Neuronal stem cell (in vitro differentiated cells): ENCODE measurements around the gene CLEC16A.

Experiments used
- DNase-seq: peaks from one replicate; pipeline ENCODE4 v3.0.0-alpha.2; 2013; ENCODE audit warnings: low spot score
- H2AFZ ChIP-seq: one replicate; pipeline ENCODE4 v1.6.1; 2013; ENCODE audit warnings: mild to moderate bottlenecking, low read length, inconsistent platforms
- H2AK5ac ChIP-seq: 2 replicates; pipeline ENCODE4 v1.6.1; 2013; ENCODE audit warnings: low read depth, mild to moderate bottlenecking, inconsistent platforms, low read length, moderate library complexity, mixed read lengths
- H2BK120ac ChIP-seq: 2 replicates; pipeline ENCODE4 v1.6.1; 2013; ENCODE audit warnings: low read depth, mild to moderate bottlenecking, inconsistent platforms, low read length, moderate library complexity, mixed read lengths
- H2BK12ac ChIP-seq: one replicate; pipeline ENCODE4 v1.6.1; 2013; ENCODE audit warnings: low read length, inconsistent platforms
- H2BK15ac ChIP-seq: 2 replicates; pipeline ENCODE4 v1.6.1; 2013; ENCODE audit warnings: mild to moderate bottlenecking, low read length, inconsistent platforms, mixed read lengths
- H2BK5ac ChIP-seq: one replicate; pipeline ENCODE4 v1.6.1; 2013; ENCODE audit warnings: inconsistent platforms, mild to moderate bottlenecking, low read length, moderate library complexity
- H3K14ac ChIP-seq: one replicate; pipeline ENCODE4 v1.6.1; 2013; ENCODE audit warnings: low read length, inconsistent platforms
- H3K18ac ChIP-seq: 2 replicates; pipeline ENCODE4 v1.6.1; 2013; ENCODE audit warnings: low read length, inconsistent platforms
- H3K23ac ChIP-seq: 2 replicates; pipeline ENCODE4 v1.6.1; 2013; ENCODE audit warnings: low read depth, mild to moderate bottlenecking, mixed read lengths, low read length, inconsistent platforms; ENCODE audit not compliant: poor library complexity
- H3K27ac ChIP-seq: replicated peaks from 3 replicates; pipeline ENCODE4 v1.5.1; 2013; ENCODE audit warnings: low read length, inconsistent platforms
- H3K27me3 ChIP-seq, 3 experiments: 2 replicates each; pipeline ENCODE4 v1.6.1; 2013; ENCODE audit warnings: low read length in 3 of 3, mild to moderate bottlenecking in 2 of 3, inconsistent platforms in 1 of 3, low read depth in 1 of 3, mixed read lengths in 1 of 3, moderate library complexity in 1 of 3; ENCODE audit not compliant: control insufficient read depth in 3 of 3, insufficient read depth in 3 of 3
- H3K36me3 ChIP-seq, 2 donors: replicated peaks in 1 of 2; 2 replicates each; pipeline ENCODE4 v1.6.1; 2013; ENCODE audit warnings: low read length in 2 of 2; ENCODE audit not compliant: control insufficient read depth in 2 of 2, insufficient read depth in 2 of 2
- H3K4ac ChIP-seq: 2 replicates; pipeline ENCODE4 v1.6.1; 2013; ENCODE audit warnings: inconsistent platforms, mild to moderate bottlenecking, low read length, moderate library complexity
- H3K4me1 ChIP-seq, 2 donors: 1 replicate in 1 of 2; 2 replicates in 1 of 2; pipeline ENCODE4 v1.6.1; 2013; ENCODE audit warnings: low read length in 2 of 2, low read depth in 1 of 2; ENCODE audit not compliant: control insufficient read depth in 2 of 2, insufficient read depth in 1 of 2
- H3K4me2 ChIP-seq: one replicate; pipeline ENCODE4 v1.6.1; 2013; ENCODE audit warnings: mild to moderate bottlenecking, low read length, inconsistent platforms; ENCODE audit not compliant: insufficient read depth, poor library complexity, severe bottlenecking
- H3K4me3 ChIP-seq, 2 donors: 2 replicates each; pipeline ENCODE4 v1.5.1; 2013; ENCODE audit warnings: low read length in 2 of 2, mild to moderate bottlenecking in 2 of 2, inconsistent platforms in 1 of 2, moderate library complexity in 1 of 2
- H3K79me1 ChIP-seq: one replicate; pipeline ENCODE4 v1.6.1; 2013; ENCODE audit warnings: low read depth, mild to moderate bottlenecking, inconsistent platforms, low read length, moderate library complexity
- H3K9ac ChIP-seq: one replicate; pipeline ENCODE4 v1.6.1; 2013; ENCODE audit warnings: mild to moderate bottlenecking, low read depth, low read length, inconsistent platforms; ENCODE audit not compliant: poor library complexity
- H3K9me3 ChIP-seq, 2 donors: replicated peaks in 1 of 2; 2 replicates each; pipeline versions ENCODE3 to v1.6.1; 2013; ENCODE audit warnings: low read length in 2 of 2, mild to moderate bottlenecking in 2 of 2, inconsistent platforms in 1 of 2, low read depth in 1 of 2, mixed read lengths in 1 of 2, moderate library complexity in 1 of 2; ENCODE audit not compliant: control insufficient read depth in 2 of 2, insufficient read depth in 1 of 2
- H4K8ac ChIP-seq: one replicate; pipeline ENCODE4 v1.6.1; 2013; ENCODE audit warnings: low read depth, mild to moderate bottlenecking, inconsistent platforms, low read length, moderate library complexity
- H4K91ac ChIP-seq: one replicate; pipeline ENCODE4 v1.6.1; 2013; ENCODE audit warnings: low read length, low read depth, mild to moderate bottlenecking, inconsistent platforms; ENCODE audit not compliant: poor library complexity
- WGBS, 2 donors: extraction: QIAGEN DNeasy Blood & Tissue Kit; methylation state at CpG; one replicate each; pipeline ENCODE4 v1.1.7; 2013; ENCODE audit warnings: missing lambda C conversion rate in 2 of 2, mixed read lengths in 1 of 2; ENCODE audit not compliant: insufficient read length in 2 of 2, insufficient replicate concordance in 1 of 2; ENCODE audit errors: extremely low coverage in 2 of 2; 5-methylcytosine and 5-hydroxymethylcytosine counted together

Gene CLEC16A

DNA sequence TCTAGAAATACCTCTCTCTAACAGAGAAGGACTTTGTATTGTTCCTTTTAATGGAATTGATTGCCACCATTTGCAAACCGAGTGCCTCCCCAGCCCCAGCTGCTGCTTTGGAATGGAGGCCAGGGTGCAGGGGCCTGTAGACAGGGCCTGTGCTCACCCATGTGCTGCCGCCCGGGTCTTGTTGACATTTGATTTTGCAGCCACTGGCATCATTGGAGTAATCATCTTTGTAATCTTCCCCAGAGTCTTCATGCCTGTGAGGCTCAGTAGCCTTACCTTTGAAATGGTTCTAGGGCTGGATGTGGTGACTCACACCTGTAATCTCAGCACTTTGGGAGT is 119.8 kb downstream of the CLEC16A start:
- Histone ChIP-seq H2BK15ac (no peak overlapping the region), H3K9me3 (no peaks in the 10 kb centered on the region), H3K23ac (no peak overlapping the region), H3K4me2 (no peak overlapping the region), H2BK120ac (no peak overlapping the region), H3K27me3 (no peaks in the 10 kb centered on the region), H4K91ac (no peak overlapping the region), H3K14ac (no peak overlapping the region), H2AK5ac (no peak overlapping the region), H2AFZ (no peak overlapping the region), H3K79me1 (no peaks in the 10 kb centered on the region), H3K27ac (no peak overlapping the region), H3K9ac (no peak overlapping the region), H3K36me3 (peaks cover 3 to 25% of the 10 kb centered on the region in 2 donors), H2BK5ac (no peak overlapping the region), H4K8ac (no peak overlapping the region), H3K4ac (no peak overlapping the region), H3K18ac (no peak overlapping the region), H2BK12ac (no peak overlapping the region), H3K4me1 (peaks cover 4 to 8% of the 10 kb centered on the region in 2 donors), H3K4me3 (no peak overlapping the region)
- no CpG with 5 or more reads among the region's 3 CpGs for WGBS, 2 donors
- no peak for DNase-seq

DNA sequence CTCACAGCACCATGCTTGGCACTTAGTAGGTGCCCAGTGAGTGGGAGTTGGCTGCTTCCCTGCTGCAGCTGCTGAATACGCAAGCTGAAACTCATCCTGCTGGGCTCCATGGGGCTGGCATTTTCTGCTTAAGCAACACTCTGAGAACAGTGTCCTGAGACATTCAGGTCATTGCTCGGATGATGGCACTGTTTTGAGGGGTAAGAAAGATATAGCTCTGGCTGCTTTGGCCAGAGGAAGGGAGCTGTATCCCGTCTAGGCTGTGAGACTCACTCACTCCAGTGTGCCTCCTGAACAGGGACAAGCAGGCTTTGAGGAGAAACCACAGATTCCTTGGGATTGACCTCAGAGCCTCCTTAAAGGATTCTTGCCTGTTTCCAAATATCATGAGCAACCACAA is 120.5 kb downstream of the CLEC16A start:
- Histone ChIP-seq H2BK15ac (no peak overlapping the region), H2AFZ (no peak overlapping the region), H3K14ac (no peak overlapping the region), H4K8ac (no peak overlapping the region), H3K4me2 (no peak overlapping the region), H4K91ac (no peak overlapping the region), H3K23ac (no peak overlapping the region), H3K27me3 (no peaks in the 10 kb centered on the region), H3K9me3 (no peaks in the 10 kb centered on the region), H3K27ac (no peak overlapping the region), H2BK120ac (no peak overlapping the region), H3K4me3 (no peak overlapping the region), H2BK12ac (no peak overlapping the region), H3K4ac (no peak overlapping the region), H3K4me1 (peaks cover 4 to 8% of the 10 kb centered on the region in 2 donors), H3K79me1 (no peaks in the 10 kb centered on the region), H2BK5ac (no peak overlapping the region), H3K9ac (no peak overlapping the region), H3K36me3 (peaks cover 3 to 21% of the 10 kb centered on the region in 2 donors), H3K18ac (no peak overlapping the region), H2AK5ac (no peak overlapping the region)
- WGBS, 2 donors, result no CpG with 5 or more reads among the region's 3 CpGs
- no peak for DNase-seq

DNA sequence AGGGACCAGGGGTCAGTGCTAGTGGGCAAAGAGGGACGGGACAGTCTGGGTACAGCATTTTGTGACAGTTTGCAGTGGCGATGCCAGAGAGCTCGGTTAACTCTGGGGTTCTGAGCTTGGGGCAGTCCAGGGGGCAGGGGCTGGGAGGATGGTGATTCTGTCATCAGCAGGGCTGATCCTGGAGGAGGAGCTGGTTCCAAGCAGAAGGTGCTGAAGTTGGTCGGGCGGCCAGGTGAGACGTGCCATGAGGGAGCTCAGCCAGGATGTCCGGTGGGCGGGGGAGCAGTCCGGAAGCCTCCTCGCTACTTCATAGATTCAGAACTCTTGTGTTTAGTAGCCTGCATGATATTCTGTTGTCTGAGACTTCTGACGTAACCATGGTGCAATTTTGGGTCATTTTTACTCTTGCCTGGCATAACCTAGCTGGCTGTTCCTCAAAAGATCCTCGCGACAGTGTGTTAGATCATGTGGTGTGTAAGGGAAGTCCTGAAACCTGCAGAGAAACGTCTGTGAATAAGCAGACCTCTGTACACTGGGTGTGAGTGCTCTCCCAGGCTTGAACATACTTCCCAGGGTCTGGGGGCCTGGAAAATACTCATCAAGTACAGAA is 122.0 kb downstream of the CLEC16A start:
- Histone ChIP-seq H3K4ac (no peak overlapping the region), H2AK5ac (no peak overlapping the region), H2BK12ac (no peak overlapping the region), H3K4me3 (no peak overlapping the region), H3K4me1 (peaks cover 4 to 8% of the 10 kb centered on the region in 2 donors), H3K9ac (no peak overlapping the region), H2AFZ (no peak overlapping the region), H3K9me3 (no peaks in the 10 kb centered on the region), H2BK15ac (no peak overlapping the region), H2BK5ac (no peak overlapping the region), H3K14ac (no peak overlapping the region), H3K27me3 (no peaks in the 10 kb centered on the region), H3K4me2 (no peak overlapping the region), H3K18ac (no peak overlapping the region), H2BK120ac (no peak overlapping the region), H3K79me1 (no peaks in the 10 kb centered on the region), H4K8ac (no peak overlapping the region), H3K23ac (no peak overlapping the region), H3K36me3 (peaks cover 0 to 12% of the 10 kb centered on the region in 2 donors), H4K91ac (no peak overlapping the region), H3K27ac (no peak overlapping the region)
- WGBS, 2 donors, result no CpG with 5 or more reads among the region's 14 CpGs
- no peak for DNase-seq

DNA sequence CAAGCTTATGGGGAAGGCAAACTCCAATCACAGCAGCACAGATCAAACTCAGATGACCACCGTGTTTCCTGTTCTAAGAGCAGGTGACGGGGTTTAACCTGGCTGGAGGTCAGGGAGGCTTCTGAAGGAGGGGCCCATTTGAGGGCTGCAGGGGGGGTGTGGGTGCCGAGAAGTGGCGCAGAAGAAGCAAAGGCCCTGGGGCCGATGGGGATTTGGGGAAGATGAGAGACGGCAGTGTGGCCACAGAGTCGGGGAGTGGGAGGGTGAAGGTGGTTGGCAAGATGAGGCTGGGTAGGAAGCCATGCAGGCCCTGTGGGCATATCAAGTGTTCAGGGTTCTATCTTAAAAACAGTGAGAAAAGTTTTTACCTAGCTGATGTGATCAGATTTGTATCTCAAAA is 122.9 kb downstream of the CLEC16A start:
- Histone ChIP-seq H2BK15ac (no peak overlapping the region), H3K36me3 (peaks cover 0 to 8% of the 10 kb centered on the region in 2 donors), H3K14ac (no peak overlapping the region), H2AK5ac (no peak overlapping the region), H2BK12ac (no peak overlapping the region), H2AFZ (no peak overlapping the region), H3K4me3 (no peak overlapping the region), H3K4me2 (no peak overlapping the region), H3K4me1 (peaks cover 4 to 8% of the 10 kb centered on the region in 2 donors), H3K4ac (no peak overlapping the region), H3K9me3 (no peaks in the 10 kb centered on the region), H2BK120ac (no peak overlapping the region), H2BK5ac (no peak overlapping the region), H3K79me1 (no peaks in the 10 kb centered on the region), H3K9ac (no peak overlapping the region), H3K27ac (no peak overlapping the region), H4K8ac (no peak overlapping the region), H3K23ac (no peak overlapping the region), H3K27me3 (no peaks in the 10 kb centered on the region), H3K18ac (no peak overlapping the region), H4K91ac (no peak overlapping the region)
- WGBS, 2 donors, result no CpG with 5 or more reads among the region's 7 CpGs
- no peak for DNase-seq
